HT1080 (cell line): ENCODE data around the gene SLC12A6. TPM values are rescaled to one million over a fixed set of nuclear protein-coding genes. Genes with fewer than 3 reads are reported as not detected.
"Not testable (repeated sequence)": the region's sequence is repeated elsewhere in the genome, so short reads cannot be mapped to it uniquely, and the experiment has no call there.

ENCODE experiments used
- DNase-seq: peaks from one replicate; pipeline ENCODE4 v3.0.0-alpha.2; 2015; ENCODE audit warnings: low read depth
- small RNA-seq: library from RNA; depleted of rRNA; stranded (forward); fragments of <200 nt; gene quantifications from one replicate; pipeline ENCODE3, GENCODE V24; 2014
- total RNA-seq: library from RNA; depleted of rRNA; stranded (reverse); fragments of >200 nt; shearing (Covaris generic); gene quantifications from 2 replicates; pipeline ENCODE4 v1.2.3, GENCODE V29; 2014; rRNA removed

SLC12A6 gene
- total RNA-seq, 1 experiment from 2014 or later, result 9.3 TPM

DNA sequence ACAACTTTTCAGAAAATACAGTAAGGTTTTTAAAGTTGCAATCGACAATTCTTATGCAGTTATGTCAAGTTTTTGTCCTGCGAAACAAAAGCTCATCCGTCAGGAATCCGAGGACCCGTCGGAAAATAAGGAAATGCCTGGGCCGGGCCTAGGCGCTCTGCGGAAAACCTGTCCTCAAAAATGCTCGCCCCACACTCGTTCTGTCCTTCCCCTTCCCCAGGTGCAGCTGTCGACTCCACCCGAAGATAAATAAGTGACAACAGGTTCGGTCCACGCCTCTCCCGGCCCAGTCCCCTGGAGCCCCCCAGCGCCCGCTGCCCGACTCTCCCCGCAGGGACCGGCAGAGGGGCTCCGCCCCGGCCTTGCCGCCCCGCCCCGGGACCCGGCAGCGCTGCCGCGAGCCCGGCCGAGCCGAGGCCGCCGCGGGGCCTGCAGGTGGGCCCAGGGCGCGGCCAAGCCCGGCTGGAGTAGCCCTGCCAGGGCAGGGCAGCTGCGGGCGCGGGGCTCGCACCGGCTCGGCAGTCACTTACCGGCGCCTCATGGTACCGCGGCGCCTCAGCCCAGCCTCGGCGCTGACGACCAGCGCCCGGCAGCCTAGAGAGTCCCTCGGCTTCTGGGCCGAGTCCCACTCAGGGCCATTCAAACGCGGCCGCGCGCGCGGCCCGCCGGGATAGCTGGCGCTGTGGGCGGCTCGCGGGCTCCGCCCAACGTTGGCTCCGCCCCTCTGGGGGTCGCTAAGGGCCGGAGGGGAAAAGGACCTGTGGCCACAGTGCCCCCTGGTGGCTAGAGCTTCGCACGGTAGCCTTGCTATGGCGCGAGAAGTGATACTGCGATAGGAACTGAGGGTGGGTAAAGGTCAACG is 127.9 kb downstream of the SLC12A6 start, which contains the start of gene KATNBL1:
Gene KATNBL1 (minus strand): TSS at position 676 of the 862 bp plus-strand sequence. CDS start 46,420 bp downstream, outside the sequence.
- peak; percentile 92 for DNase-seq

DNA sequence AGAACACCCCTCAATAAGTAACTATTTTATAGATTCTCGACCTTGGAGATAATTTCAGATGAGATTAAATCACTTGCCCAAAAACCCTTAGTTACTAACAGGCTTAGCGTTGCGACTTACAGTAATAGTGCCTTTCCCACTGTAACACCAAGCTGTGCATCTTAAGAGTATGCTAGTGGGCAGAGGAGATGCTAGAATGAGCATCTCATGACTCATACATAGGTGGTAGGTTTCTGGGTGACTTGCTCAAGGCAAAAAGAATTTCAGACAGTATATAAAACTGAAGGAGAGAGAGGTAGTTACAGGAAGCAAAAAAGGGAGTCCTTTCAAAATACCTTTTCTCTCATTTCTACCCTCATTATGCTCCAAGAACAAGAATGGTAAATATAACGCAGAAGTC is 131.6 kb downstream of the SLC12A6 start:
- DNase-seq, result peak; percentile 32

DNA sequence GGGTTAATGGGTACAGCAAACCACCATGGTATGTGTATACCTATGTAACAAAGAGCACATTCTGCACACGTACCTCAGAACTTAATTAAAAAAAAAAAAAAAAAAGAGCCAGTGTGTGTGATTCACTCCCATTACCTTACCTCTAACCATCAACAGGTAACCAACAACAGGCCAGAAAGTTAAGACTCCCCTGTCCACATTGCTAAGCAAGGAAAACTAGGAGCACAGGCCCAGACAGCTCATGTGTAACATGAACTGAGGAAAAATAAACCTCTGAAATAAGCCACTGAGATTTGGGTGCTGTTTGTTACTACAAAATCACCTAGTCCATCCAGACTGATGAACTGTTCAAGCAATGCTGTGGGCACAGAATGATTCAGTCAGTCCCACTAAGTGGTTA is 133.6 kb downstream of the SLC12A6 start:
- DNase-seq, result no peak

DNA sequence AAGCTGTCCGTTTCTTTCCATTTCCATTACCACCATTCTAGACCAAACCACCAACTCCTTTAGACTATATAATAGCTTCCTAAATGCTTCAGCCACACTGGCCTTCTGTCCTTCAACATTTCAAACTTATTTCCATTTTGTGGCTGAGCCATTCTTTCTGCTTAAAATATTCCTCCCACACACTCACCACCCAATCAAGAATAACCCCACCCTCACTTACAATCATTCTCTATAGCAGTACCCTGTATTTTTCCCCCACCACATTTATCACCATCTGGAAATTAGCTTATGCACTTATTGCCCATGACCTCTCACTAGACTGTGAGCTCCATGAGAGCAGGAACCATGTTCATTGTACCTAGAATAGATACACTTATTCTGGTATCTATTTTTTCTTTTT is 134.3 kb downstream of the SLC12A6 start:
- DNase-seq, result no peak

DNA sequence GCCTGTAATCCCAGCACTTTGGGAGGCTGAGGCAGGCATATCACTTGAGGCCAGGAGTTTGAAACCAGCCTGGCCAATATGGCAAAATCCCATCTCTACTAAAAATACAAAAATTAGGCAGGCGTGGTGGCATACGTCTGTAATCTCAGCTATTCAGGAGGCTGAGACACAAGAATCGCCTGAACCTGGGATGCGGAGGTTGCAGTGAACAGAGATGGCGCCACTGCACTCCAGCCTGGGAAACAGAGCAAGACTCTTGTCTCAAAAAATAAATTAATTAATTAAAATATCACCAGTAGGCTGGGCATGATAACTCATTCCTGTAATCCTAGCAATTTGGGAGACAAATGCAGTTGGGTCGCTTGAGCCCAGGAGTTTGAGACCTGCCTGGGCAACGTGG is 144.3 kb downstream of the SLC12A6 start:
- DNase-seq, result not testable (repeated sequence)

DNA sequence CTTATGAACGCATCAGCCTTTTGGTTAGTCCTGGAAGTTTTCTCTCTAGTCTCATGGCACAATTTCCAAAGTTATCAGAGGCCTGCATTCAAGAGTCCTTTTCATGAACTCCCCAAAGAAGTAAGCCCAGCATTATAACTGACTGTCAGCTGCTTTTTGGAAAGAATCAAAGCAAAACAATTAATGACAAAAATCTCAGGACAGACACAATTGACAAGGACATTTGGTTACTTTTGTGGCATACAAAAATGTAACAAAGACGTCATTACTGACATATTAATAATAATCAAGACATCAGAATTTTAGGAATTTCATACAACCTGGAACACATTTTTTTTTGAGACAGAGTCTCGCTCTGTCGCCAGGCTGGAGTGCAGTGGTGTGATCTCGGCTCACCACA is 148.9 kb downstream of the SLC12A6 start:
- DNase-seq, result no peak

DNA sequence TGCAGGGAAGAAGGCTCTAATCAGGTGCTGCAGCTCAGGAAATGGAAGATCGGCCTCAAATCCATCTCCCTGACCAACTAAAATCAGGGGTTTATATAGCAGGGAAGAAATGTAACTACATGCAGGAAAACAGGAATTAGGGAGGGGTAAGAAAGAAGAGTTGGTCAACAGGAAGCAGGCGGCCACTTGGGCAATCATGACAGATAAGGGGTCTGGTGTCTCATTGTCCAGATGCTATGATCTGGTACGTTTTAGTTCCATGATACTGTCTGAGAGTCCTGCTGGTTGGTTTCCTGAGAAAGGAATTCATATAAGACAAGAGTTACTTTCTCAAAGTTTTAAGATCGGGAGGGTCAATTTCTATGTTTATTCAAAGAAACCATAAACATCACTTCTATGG is 151.9 kb downstream of the SLC12A6 start:
- no peak for DNase-seq

DNA sequence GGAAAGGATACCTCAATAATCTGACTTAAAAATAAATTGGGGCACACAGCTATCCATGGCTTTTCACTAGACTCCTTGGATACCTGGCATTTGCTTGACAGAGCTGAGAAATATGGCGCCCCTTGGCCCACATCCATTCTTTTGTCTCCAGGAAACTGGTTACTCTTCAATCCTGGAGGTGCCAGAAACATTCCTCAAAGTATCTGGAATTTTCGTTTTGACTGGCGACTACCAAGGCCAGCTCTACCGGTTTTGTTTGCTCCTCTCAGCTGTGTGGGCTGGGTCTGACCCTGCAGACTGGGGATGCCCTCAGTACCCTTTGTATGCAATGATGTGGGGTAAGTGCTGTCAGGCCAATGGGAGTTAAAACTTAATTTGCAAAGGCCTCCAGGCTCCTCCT is 154.6 kb downstream of the SLC12A6 start:
- DNase-seq, result no peak

Small RNAs within 50 kb of the gene (small RNA-seq; reads per million reads assigned to genes)
- gene MIR1233-1 (not detected), gene RF00019 (not detected)

Other genes with a start within 250 kb of the SLC12A6 start
- 33.5 and 46.5 TPM in 2 replicates for gene EMC7, start 235.9 kb downstream of the SLC12A6 start, total RNA-seq
- 2.9 and 3.0 TPM in 2 replicates for gene PGBD4, start 235.7 kb downstream of the SLC12A6 start, total RNA-seq
- 25.9 and 29.8 TPM in 2 replicates for gene KATNBL1, start 127.7 kb downstream of the SLC12A6 start, total RNA-seq
- gene EMC4, start 112.8 kb downstream of the SLC12A6 start, total RNA-seq, result 171 and 173 TPM in 2 replicates
- gene NOP10, start 5.4 kb upstream of the SLC12A6 start, total RNA-seq, result 276 and 421 TPM in 2 replicates
- not detected in 2 replicates for gene NUTM1, start 5.5 kb upstream of the SLC12A6 start, total RNA-seq
- gene LPCAT4, start 29.4 kb upstream of the SLC12A6 start, total RNA-seq, result 22.3 and 25.4 TPM in 2 replicates
- gene GOLGA8A, start 100.0 kb upstream of the SLC12A6 start, total RNA-seq, result 7.6 and 11.9 TPM in 2 replicates
- gene GOLGA8B, start 245.9 kb upstream of the SLC12A6 start, total RNA-seq, result 8.5 and 9.6 TPM in 2 replicates